Thyroid gland (tissue), 4 donors: ENCODE data around the gene PADI4. TPM values are rescaled to one million over a fixed set of nuclear protein-coding genes. Genes with fewer than 3 reads are reported as not detected.
A peak's percentile ranks its signal among the peaks of the same experiment; 100 is the strongest.
"Not testable (repeated sequence)": the region's sequence is repeated elsewhere in the genome, so short reads cannot be mapped to it uniquely, and the experiment has no call there.

Experiments used
- DNase-seq, 2 donors: peaks; one replicate each; pipeline ENCODE4 v3.0.0-alpha.2; 2019
- H3K27ac ChIP-seq, 3 donors: fragments of 200-600 bp; sonication (generic); 1 replicate in 2 of 3; 2 replicates in 1 of 3; pipeline ENCODE4 v1.5.1; 2016 to 2019; ENCODE audit warnings: mild to moderate bottlenecking in 1 of 3, moderate library complexity in 1 of 3
- H3K27me3 ChIP-seq: fragments of 200-600 bp; sonication (generic); one replicate; pipeline ENCODE4 v1.5.1; 2019
- H3K36me3 ChIP-seq, 2 donors: fragments of 200-600 bp; sonication (generic); one replicate each; pipeline ENCODE4 v1.5.1; 2016 to 2019
- H3K4me1 ChIP-seq, 2 donors: fragments of 200-600 bp; sonication (generic); one replicate each; pipeline ENCODE4 v1.5.1; 2017 to 2019
- H3K4me3 ChIP-seq, 3 donors: fragments of 200-600 bp; sonication (generic); replicated peaks in 1 of 3; 1 replicate in 2 of 3; 2 replicates in 1 of 3; pipeline ENCODE4 v1.5.1; 2016; ENCODE audit warnings: mild to moderate bottlenecking in 1 of 3
- H3K9me3 ChIP-seq: fragments of 200-600 bp; sonication (generic); one replicate; pipeline ENCODE4 v1.5.1; 2017
- POLR2A ChIP-seq, 2 donors: fragments of 450-650 bp; IDR thresholded peaks; one replicate each; pipeline ENCODE4 v1.6.1; 2017; ENCODE audit warnings: antibody characterized with exemption in 2 of 2, mild to moderate bottlenecking in 2 of 2, moderate library complexity in 1 of 2
- WGBS, 2 donors: methylation state at CpG; one replicate each; pipeline ENCODE4 v1.1.5; 2017; 5-methylcytosine and 5-hydroxymethylcytosine counted together
- intact Hi-C: fragments of 100-400 bp; cut with DNase I; formaldehyde crosslinking; loops from one replicate; pipeline ENCODE4 v1.15.1; 2023
- total RNA-seq, 4 donors: library from RNA; depleted of rRNA; stranded (reverse); fragments of >200 nt; gene quantifications; one replicate each; pipeline ENCODE4 v1.2.3, GENCODE V29; 2016
- TF ChIP-seq, protein P1 (sequence below), 6 experiments: fragments of 200-600 bp in 3 of 6; fragments of 450-650 bp in 3 of 6; sonication (generic) in 3 of 6; IDR thresholded peaks; one replicate each; pipeline ENCODE4 v1.5.1; 2016 to 2019; ENCODE audit warnings: antibody characterized with exemption in 6 of 6, mild to moderate bottlenecking in 2 of 6, inconsistent platforms in 1 of 6, moderate library complexity in 1 of 6

Gene PADI4
- total RNA-seq, 4 donors from 2014 or later: 0.45 TPM; not detected in 3

GRCh38 chr1:17342014-17342441, 34.0 kb downstream of the PADI4 start:
- no peaks in the 10 kb centered on the region for H3K9me3 ChIP-seq
- no peaks in the 10 kb centered on the region for H3K4me1 ChIP-seq
- H3K36me3 ChIP-seq: no peaks in the 10 kb centered on the region
- intact Hi-C loops: no loop called here
- no peak for TF ChIP-seq POLR2A (IDR thresholded peaks at IDR 0.05)
- TF ChIP-seq, protein P1, sequence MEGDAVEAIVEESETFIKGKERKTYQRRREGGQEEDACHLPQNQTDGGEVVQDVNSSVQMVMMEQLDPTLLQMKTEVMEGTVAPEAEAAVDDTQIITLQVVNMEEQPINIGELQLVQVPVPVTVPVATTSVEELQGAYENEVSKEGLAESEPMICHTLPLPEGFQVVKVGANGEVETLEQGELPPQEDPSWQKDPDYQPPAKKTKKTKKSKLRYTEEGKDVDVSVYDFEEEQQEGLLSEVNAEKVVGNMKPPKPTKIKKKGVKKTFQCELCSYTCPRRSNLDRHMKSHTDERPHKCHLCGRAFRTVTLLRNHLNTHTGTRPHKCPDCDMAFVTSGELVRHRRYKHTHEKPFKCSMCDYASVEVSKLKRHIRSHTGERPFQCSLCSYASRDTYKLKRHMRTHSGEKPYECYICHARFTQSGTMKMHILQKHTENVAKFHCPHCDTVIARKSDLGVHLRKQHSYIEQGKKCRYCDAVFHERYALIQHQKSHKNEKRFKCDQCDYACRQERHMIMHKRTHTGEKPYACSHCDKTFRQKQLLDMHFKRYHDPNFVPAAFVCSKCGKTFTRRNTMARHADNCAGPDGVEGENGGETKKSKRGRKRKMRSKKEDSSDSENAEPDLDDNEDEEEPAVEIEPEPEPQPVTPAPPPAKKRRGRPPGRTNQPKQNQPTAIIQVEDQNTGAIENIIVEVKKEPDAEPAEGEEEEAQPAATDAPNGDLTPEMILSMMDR (IDR thresholded peaks at IDR 0.05): no peak
- H3K4me3 ChIP-seq: no peak overlapping the region
- no peak for DNase-seq
- H3K27ac ChIP-seq: no peak overlapping the region
- H3K27me3 ChIP-seq: no peaks in the 10 kb centered on the region
- WGBS, 2 donors: 76% methylated on average over 16 to 17 of the region's 17 CpGs

DNA sequence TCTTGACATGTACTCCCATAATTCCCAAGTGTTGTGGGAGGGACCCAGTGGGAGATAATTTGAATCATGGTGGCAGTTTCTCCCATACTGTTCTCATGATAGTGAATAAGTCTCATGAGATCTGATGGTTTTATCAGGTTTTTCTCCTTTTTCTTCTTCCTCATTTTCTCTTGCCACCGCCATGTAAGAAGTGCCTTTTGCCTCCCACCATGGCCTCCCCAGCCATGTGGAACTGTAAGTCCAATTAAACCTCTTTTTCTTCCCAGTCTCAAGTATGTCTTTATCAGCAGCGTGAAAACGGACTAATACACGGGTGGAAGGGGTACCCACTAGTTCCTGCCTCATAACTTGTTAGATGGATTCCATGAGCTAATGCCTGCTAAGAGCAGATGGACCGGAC, 37.5 kb downstream of the PADI4 start:
- H3K9me3 ChIP-seq, H3K27me3 ChIP-seq, H3K4me1 ChIP-seq, H3K27ac ChIP-seq, H3K36me3 ChIP-seq, intact Hi-C loops, DNase-seq, H3K4me3 ChIP-seq: not testable (repeated sequence)
- WGBS, 2 donors: 94 to 95% methylated on average over 5 of the region's 5 CpGs

DNA sequence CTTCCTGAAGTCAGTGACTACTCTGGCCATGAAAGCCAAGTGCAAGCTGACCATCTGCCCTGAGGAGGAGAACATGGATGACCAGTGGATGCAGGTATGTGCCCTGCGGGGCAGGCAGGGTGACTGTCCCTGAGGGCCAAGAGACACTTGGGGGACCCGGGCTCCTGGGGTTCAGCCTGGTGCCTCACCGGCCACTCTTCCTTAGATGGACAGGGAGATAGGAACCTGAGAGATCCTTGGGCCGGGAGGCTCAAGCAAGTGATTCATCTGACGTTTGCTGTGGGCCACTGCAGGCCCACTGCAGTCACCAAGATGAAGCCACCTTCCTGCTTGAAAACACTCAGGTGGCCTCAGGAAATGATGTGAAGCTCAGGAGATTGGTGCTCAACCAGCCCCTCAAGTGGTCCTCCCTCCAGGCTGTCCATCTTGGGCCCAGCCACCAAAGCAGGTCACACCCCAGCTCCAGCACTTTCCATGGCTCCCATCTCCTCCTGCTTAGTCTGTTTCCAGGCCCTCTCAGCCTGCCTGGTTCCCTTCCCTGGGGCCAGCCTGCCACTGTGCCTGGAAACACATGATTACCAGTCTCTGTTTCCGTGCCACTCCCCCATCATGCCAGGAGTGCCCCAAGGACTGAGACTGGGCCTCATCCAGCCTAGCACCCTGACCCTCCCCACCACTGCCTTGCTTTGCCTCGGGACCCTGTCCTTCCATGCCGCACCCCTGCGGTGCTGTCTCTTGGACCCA, 38.2 kb downstream of the PADI4 start:
- DNase-seq: no peak
- H3K36me3 ChIP-seq: no peaks in the 10 kb centered on the region
- intact Hi-C loops: no loop called here
- H3K27me3 ChIP-seq: no peaks in the 10 kb centered on the region
- WGBS, 2 donors: 80 to 85% methylated on average over 7 to 9 of the region's 9 CpGs
- H3K4me1 ChIP-seq: no peaks in the 10 kb centered on the region
- TF ChIP-seq, protein P1 (IDR thresholded peaks at IDR 0.05): no peak
- no peak for TF ChIP-seq POLR2A (IDR thresholded peaks at IDR 0.05)
- no peaks in the 10 kb centered on the region for H3K9me3 ChIP-seq
- H3K4me3 ChIP-seq: no peak overlapping the region
- no peak overlapping the region for H3K27ac ChIP-seq

DNA sequence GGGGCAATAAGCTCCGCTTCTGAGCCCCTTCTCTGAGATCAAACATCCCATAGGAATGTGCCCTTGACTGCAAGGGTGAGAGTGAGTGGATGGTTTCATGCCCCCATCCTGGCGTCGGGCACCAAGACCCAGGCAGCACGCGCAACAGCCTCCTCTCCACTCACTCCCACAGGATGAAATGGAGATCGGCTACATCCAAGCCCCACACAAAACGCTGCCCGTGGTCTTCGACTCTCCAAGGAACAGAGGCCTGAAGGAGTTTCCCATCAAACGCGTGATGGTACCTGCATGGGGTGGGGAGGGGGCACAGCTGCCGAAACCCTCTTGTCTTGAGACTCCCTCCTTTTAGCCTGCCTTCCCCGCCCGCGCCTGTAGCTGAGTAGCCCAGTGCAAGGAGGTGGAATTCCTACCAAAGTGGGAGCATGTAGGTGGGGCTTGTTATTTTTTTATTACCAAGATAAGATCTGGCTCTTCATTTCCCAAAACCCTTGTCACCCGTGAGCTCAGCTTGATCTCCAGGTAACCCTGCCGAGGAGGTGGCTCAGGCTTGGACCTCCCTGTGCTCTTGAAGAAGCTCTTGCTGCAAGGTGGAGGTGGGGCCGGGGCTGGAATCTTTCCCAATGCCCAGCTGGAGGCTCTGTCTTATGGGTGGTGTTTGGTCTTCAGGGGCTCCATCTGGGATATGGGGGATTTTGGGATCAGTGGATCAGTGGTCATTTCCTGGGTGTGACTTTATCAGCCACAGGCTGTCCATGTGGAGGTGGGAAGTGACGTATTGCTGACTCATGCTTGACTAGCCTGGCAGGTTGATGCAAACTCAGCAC, 40.0 kb downstream of the PADI4 start:
- intact Hi-C loops: no loop called here
- Histone ChIP-seq H3K9me3 (no peaks in the 10 kb centered on the region), H3K27me3 (no peaks in the 10 kb centered on the region), H3K4me3 (no peak overlapping the region), H3K36me3 (no peaks in the 10 kb centered on the region), H3K4me1 (no peaks in the 10 kb centered on the region), H3K27ac (no peak overlapping the region)
- no peak for TF ChIP-seq POLR2A (IDR thresholded peaks at IDR 0.05)
- TF ChIP-seq, protein P1 (IDR thresholded peaks at IDR 0.05): no peak
- 54 to 62% methylated on average over 18 to 19 of the region's 19 CpGs for WGBS, 2 donors
- DNase-seq: peak in 1 of 2 donors; percentile 14

DNA sequence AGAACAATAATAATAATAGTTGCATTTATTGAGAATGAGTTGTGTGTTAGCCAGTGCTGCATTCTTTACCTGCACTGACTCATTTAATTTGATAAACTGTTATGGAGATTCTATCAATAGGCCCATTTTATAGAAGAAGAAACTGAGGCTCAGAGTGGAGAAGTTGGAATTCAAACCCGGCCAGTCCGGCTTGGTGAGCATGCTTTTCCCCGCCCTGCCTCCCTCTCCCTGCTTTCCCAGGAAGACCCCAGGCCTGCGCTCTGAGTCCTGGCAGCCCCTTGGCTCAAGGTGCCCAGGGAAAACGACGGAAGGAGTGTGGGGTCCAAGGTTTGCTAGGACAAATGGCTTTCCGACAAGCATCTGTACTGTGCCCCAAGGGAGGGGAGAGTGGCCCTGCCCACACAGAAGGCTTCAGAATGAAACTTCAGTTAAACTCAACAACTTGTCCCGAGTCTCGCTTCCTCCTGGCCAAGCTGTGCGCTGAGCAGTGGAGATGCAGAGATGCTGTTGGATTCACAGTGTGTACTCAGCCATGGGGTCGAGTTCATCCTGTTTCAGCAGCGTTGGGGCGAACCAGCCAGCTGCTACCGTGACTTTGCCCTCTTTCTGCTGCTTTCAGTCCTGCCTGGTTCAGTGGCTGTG, 40.7 kb downstream of the PADI4 start:
- DNase-seq: no peak
- Histone ChIP-seq H3K27me3 (no peaks in the 10 kb centered on the region), H3K4me1 (no peaks in the 10 kb centered on the region), H3K9me3 (no peaks in the 10 kb centered on the region), H3K4me3 (no peak overlapping the region), H3K27ac (no peak overlapping the region), H3K36me3 (no peaks in the 10 kb centered on the region)
- TF ChIP-seq POLR2A (IDR thresholded peaks at IDR 0.05): no peak
- TF ChIP-seq, protein P1 (IDR thresholded peaks at IDR 0.05): no peak
- intact Hi-C loops: no loop called here
- 62 to 63% methylated on average over 14 of the region's 14 CpGs for WGBS, 2 donors
